ENCODE measurements around the gene CSMD2. TPM values are rescaled to one million over a fixed set of nuclear protein-coding genes. Genes with fewer than 3 reads are reported as not detected.

The CSMD2 gene
- 145 TPM for total RNA-seq

DNA sequence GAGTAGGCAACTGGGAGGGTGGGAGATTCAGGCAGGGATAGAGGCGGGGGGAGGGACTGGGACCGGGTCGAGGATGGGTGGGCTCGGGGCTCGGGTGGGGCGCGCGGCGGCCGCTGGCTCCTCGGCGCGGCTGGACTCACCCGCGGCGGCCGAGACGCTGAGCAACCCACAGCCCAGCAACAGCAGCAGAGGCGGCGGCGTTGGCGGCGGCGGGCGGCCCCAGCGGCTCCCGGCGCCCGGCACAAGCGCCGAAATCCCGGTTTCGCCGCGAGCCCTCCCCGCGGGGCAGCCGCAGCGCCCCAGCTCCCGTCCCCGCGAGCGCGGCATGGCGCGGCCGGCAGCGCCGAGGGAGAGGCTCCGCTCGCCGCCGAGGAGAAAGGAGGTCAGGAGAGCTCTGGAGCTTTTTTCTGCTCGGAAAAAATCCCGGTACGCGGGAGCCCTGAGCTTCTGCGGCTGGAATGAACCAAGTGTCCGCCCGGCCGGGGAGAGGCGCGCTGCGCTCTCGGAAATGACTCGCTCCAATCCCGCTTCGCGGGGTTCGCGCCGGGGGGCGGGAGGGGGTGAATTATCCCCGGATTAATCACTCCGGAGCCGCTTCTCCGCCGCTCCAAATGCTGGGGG, at the start of gene CSMD2:
Gene CSMD2 (minus strand): TSS at position 460 of the 621 bp plus-strand sequence. CDS start 133 bp downstream, at position 327.

DNA sequence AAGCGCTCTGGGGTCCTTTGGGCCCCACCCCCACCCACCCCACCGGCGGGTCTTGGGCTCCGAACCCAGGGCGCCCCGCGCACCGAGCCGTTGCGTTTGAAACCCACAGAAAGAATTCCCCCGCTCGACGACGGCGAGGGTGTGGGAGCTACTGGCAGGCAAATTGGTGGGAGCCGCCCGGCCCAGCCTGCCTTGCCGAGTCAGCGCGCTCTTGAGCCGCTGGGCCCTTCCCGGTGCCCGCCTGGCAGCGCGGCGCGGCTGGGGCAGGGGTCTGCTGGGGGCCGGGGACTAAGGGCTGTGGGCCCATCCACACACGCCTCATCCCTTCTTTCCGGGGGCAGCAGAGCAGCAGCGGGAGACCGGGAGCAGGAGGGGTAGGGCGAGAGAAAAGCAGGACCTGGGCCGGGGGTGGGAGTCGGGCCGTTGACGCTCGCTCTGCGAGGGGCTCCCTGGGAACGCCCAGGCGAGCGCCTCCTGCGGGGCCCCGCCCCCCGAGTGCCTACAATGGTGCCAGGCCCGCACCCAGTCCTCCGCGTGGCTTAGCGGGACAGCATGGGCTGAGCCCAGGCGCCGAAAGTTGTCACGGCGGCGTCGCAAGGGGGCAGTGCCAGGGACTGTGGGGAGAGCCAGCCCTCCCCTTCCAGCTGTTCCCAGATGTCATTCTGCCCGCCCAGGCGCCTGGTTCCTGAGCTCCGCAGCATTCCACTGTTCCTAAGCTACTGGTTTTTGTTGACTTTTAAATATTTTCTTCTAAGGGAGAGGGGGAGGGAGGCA, 12.0 kb upstream of the CSMD2 start, which contains the start of gene C1orf94:
Gene C1orf94 (plus strand): TSS at position 78 of the 774 bp plus-strand sequence. CDS start 883 bp downstream, outside the sequence.

DNA sequence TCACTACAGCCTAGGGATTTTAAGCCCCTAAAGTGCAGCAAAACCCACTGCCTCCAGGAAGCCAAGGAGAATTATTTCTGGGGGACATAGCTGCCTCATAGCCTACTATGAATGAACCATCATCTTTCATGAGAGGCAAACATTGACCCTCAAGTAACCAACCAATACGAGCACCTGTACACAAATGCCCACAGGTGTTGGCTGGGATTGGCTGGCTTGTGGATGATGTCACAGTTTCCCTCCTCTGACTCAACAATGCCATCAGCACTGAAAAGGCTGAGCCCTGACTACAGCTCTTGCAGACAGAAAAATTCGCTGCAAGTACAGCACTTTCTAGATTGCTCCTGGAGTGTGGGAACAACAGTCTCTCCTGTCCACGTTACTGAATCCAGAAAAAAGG, 301.3 kb downstream of the CSMD2 start, which contains the start of gene HMGB4:
Gene HMGB4 (plus strand): TSS at position 301 of the 400 bp plus-strand sequence. CDS start 113 bp downstream, outside the sequence.

DNA sequence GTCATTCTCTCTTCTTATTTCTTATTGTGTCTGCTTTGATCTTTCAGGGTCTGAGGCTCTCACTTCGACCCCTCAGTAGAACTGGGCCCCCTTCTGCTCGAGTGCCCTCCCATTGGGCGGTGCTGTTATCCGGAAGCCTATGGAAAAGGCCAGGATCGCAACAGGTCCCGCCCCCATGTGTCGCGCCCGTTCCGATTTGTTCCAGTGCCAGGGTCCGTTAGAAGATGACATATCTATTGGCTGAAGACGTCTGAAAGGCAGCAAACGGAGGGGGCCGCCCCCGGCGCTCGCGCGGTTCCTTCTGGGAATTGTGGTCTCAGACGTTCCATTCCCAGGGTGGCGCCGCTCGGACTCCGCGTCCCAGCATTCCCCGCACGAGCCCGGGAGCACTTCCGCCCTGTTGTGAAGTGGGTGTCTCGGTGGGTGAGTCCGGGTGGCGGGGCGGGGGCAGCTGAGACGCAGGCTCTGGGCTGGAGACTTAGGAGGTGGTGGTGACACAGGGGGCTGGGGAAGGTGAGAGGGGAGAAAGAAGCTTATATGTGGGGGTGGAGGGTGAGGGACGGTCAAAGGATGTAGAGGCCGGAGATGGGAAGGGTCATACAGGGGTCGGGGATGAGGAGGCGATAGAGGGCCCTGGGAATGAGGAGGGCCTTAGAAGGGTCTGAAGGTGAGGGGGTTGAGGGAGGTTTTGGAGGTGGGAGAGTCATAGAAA, 692.6 kb downstream of the CSMD2 start, which contains the start of gene ZSCAN20:
Gene ZSCAN20 (plus strand): TSS at position 377 of the 712 bp plus-strand sequence. CDS start 6,644 bp downstream, outside the sequence.

Small RNA genes within 50 kb of the gene (small RNA-seq; reads per million reads assigned to genes)
- not detected for gene RNA5SP42 (ENCODE audit: low replicate concordance)

Other genes starting within 250 kb of the CSMD2 start
- gene C1orf94, start 11.7 kb upstream of the CSMD2 start, total RNA-seq: 1.3 TPM